ENCODE measurements around the gene AP3B2.

Gene AP3B2

DNA sequence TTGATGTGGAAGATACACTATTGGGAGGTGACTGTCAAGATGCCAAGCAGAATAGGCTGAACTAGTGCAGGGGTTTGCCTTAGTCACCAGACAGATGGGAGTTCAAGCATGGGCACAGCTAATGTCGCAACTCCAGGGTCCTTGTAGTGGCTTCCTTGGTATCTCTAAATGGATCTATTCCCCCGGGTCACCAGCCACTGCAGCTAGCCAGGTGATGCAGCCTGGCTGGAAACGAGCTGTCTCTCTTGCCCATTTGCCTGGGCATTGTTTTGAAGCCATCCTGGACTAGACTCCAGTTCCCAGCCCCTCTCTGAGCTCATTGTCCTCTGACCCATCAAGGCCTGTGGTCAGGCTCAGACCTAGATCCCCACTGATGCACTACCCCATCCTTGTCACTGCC is 54.1 kb downstream of the AP3B2 start:
- Histone ChIP-seq H3K27me3 (replicated peaks; ENCODE audit: insufficient read depth, low read length) (0 out of 2 replicates have a peak, but pooled peaks cover 5% of the 10 kb centered on the region), H3K4me3 (ENCODE audit: low read length) (no peak overlapping the region), H3K27ac (ENCODE audit: low read length) (no peak overlapping the region), H3K4me1 (ENCODE audit: low read length) (no peaks in the 10 kb centered on the region), H3F3A (ENCODE audit: insufficient read depth, low read length) (no peaks in the 10 kb centered on the region), H3K4me2 (ENCODE audit: low read depth, low read length) (no peak overlapping the region), H4K20me1 (ENCODE audit: insufficient read depth, low read length) (no peaks in the 10 kb centered on the region), H3K9ac (ENCODE audit: low read length) (no peak overlapping the region), H3K36me3 (replicated peaks; ENCODE audit: insufficient read depth, low read length) (no peaks in the 10 kb centered on the region), H2AFZ (ENCODE audit: low read length) (no peak overlapping the region), H3K9me3 (replicated peaks; ENCODE audit: insufficient read depth, low read length) (no peaks in the 10 kb centered on the region), H3K9me2 (replicated peaks; ENCODE audit: insufficient read depth, low read length) (no peaks in the 10 kb centered on the region), H3K79me2 (ENCODE audit: low read length) (no peaks in the 10 kb centered on the region)
- TF ChIP-seq EZH2 (optimal IDR thresholded peaks at IDR 0.05; ENCODE audit: low read depth, low read length): no peak
- no peak for TF ChIP-seq EZH2phosphoT487 (IDR thresholded peaks at IDR 0.05; ENCODE audit: low read length)
- TF ChIP-seq, protein P1, sequence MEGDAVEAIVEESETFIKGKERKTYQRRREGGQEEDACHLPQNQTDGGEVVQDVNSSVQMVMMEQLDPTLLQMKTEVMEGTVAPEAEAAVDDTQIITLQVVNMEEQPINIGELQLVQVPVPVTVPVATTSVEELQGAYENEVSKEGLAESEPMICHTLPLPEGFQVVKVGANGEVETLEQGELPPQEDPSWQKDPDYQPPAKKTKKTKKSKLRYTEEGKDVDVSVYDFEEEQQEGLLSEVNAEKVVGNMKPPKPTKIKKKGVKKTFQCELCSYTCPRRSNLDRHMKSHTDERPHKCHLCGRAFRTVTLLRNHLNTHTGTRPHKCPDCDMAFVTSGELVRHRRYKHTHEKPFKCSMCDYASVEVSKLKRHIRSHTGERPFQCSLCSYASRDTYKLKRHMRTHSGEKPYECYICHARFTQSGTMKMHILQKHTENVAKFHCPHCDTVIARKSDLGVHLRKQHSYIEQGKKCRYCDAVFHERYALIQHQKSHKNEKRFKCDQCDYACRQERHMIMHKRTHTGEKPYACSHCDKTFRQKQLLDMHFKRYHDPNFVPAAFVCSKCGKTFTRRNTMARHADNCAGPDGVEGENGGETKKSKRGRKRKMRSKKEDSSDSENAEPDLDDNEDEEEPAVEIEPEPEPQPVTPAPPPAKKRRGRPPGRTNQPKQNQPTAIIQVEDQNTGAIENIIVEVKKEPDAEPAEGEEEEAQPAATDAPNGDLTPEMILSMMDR (IDR thresholded peaks at IDR 0.05; ENCODE audit: low read length): no peak
- DNase-seq: no peak

DNA sequence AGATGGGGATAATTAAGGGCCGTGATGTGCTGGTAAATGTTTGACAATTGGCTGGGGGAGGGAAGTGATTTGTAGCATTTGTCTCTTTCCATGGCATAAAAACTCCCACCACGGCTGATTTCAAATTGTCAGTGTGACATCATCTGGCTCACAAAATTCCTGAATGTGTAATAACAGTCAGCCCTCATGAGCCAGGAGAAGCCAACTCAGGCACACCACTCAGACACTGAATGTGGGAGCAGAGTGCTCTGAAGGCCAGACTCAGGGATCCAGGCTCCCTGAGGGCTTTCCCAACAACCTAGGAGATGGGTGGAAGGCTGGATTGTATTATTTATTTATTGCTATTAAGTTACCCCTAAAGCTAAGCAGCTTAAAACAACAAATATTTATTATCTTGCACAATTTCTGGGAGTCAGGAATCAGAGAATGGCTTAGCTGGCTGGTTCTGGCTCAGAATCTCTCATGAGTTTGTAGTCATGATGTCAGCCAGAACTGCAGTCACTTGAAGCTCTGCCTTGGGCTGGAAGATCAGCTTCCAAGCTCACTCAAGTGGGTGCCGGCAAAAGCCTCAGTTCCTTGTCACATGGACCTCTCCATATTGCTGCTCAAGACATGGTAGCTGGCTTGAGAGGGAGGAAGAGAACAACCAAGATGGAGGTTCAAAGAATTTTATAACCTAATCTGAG is 56.0 kb downstream of the AP3B2 start:
- Histone ChIP-seq H3F3A (ENCODE audit: insufficient read depth, low read length) (no peaks in the 10 kb centered on the region), H4K20me1 (ENCODE audit: insufficient read depth, low read length) (no peaks in the 10 kb centered on the region), H3K27me3 (replicated peaks; ENCODE audit: insufficient read depth, low read length) (0 out of 2 replicates have a peak, but pooled peaks cover 5% of the 10 kb centered on the region), H3K4me3 (ENCODE audit: low read length) (no peak overlapping the region), H3K79me2 (ENCODE audit: low read length) (no peaks in the 10 kb centered on the region), H3K27ac (ENCODE audit: low read length) (no peak overlapping the region), H3K36me3 (replicated peaks; ENCODE audit: insufficient read depth, low read length) (no peaks in the 10 kb centered on the region), H3K9ac (ENCODE audit: low read length) (no peak overlapping the region), H3K4me1 (ENCODE audit: low read length) (no peaks in the 10 kb centered on the region), H2AFZ (ENCODE audit: low read length) (no peak overlapping the region), H3K4me2 (ENCODE audit: low read depth, low read length) (no peak overlapping the region), H3K9me2 (replicated peaks; ENCODE audit: insufficient read depth, low read length) (no peaks in the 10 kb centered on the region), H3K9me3 (replicated peaks; ENCODE audit: insufficient read depth, low read length) (no peaks in the 10 kb centered on the region)
- DNase-seq: no peak
- TF ChIP-seq EZH2phosphoT487 (IDR thresholded peaks at IDR 0.05; ENCODE audit: low read length) (no peak), EZH2 (optimal IDR thresholded peaks at IDR 0.05; ENCODE audit: low read depth, low read length) (no peak)
- TF ChIP-seq, protein P1 (IDR thresholded peaks at IDR 0.05; ENCODE audit: low read length): no peak

DNA sequence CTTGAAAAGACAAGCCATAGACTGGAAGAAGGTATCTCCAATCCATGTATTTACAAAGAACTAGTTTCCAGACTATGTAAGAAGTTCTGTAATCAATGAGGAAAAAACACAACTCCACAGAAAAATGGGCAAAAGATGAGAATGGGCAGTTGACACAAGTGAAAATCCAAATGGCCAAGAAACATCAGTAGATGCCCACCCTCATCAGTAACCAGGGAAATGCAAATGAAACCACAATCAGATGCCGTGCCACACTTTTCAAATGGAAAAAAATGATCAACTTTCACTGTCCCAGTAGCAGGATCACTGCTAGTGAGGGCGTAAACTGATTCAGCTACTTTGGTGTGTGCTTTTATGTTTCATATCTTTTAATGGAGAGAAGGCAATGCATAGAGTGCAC is 58.0 kb downstream of the AP3B2 start:
- Histone ChIP-seq H3K9me3 (replicated peaks; ENCODE audit: insufficient read depth, low read length) (no peaks in the 10 kb centered on the region), H3K9me2 (replicated peaks; ENCODE audit: insufficient read depth, low read length) (no peaks in the 10 kb centered on the region), H3K27ac (ENCODE audit: low read length) (no peak overlapping the region), H3F3A (ENCODE audit: insufficient read depth, low read length) (no peaks in the 10 kb centered on the region), H3K27me3 (replicated peaks; ENCODE audit: insufficient read depth, low read length) (peaks cover 9% of the 10 kb centered on the region; the same call in 1 of the 2 replicates), H3K4me2 (ENCODE audit: low read depth, low read length) (no peak overlapping the region), H2AFZ (ENCODE audit: low read length) (no peak overlapping the region), H3K9ac (ENCODE audit: low read length) (no peak overlapping the region), H4K20me1 (ENCODE audit: insufficient read depth, low read length) (no peaks in the 10 kb centered on the region), H3K36me3 (replicated peaks; ENCODE audit: insufficient read depth, low read length) (no peaks in the 10 kb centered on the region), H3K4me1 (ENCODE audit: low read length) (no peaks in the 10 kb centered on the region), H3K79me2 (ENCODE audit: low read length) (no peaks in the 10 kb centered on the region), H3K4me3 (ENCODE audit: low read length) (no peak overlapping the region)
- DNase-seq: no peak
- TF ChIP-seq EZH2 (optimal IDR thresholded peaks at IDR 0.05; ENCODE audit: low read depth, low read length): no peak
- no peak for TF ChIP-seq EZH2phosphoT487 (IDR thresholded peaks at IDR 0.05; ENCODE audit: low read length)
- TF ChIP-seq, protein P1 (IDR thresholded peaks at IDR 0.05; ENCODE audit: low read length): no peak

Data from MM.1S (cell line).